Right lobe of liver (tissue), 6 donors: ENCODE measurements around the gene LRMDA. TPM values are rescaled to one million over a fixed set of nuclear protein-coding genes. Genes with fewer than 3 reads are reported as not detected.

Experiments used
- ATAC-seq, 4 donors: fragments of 200-7000 bp; cut with Tn5 transposase; one replicate each; pipeline ENCODE4 v1.9.1; 2020; ENCODE audit warnings: mild to moderate bottlenecking in 4 of 4, moderate library complexity in 4 of 4
- DNase-seq, 3 donors: peaks; one replicate each; pipeline ENCODE4 v3.0.0-alpha.2; 2020
- H3K27ac ChIP-seq, 3 donors: fragments of 200-600 bp; one replicate each; pipeline ENCODE4 v1.8.0; 2022
- H3K27me3 ChIP-seq, 2 donors: fragments of 200-600 bp; one replicate each; pipeline ENCODE4 v1.8.0; 2022
- H3K36me3 ChIP-seq, 4 donors: fragments of 200-600 bp; sonication (generic) in 1 of 4; one replicate each; pipeline versions ENCODE4 v1.5.1 to v1.8.0; 2017 to 2022; ENCODE audit warnings: control low read depth in 1 of 4
- H3K4me1 ChIP-seq, 4 donors: fragments of 200-600 bp; sonication (generic) in 1 of 4; one replicate each; pipeline versions ENCODE4 v1.5.1 to v1.8.0; 2017 to 2022; ENCODE audit warnings: control low read depth in 1 of 4
- H3K4me3 ChIP-seq, 3 donors: fragments of 200-600 bp; one replicate each; pipeline ENCODE4 v1.8.0; 2022
- H3K9me3 ChIP-seq, 4 donors: fragments of 200-600 bp; sonication (generic) in 1 of 4; one replicate each; pipeline versions ENCODE4 v1.5.1 to v1.8.0; 2017 to 2022; ENCODE audit warnings: control low read depth in 1 of 4
- POLR2A ChIP-seq: fragments of 450-650 bp; IDR thresholded peaks from one replicate; pipeline ENCODE4 v1.6.1; 2017; ENCODE audit warnings: antibody characterized with exemption, mild to moderate bottlenecking
- WGBS: methylation state at CpG from one replicate; pipeline ENCODE4 v1.1.6; 2018; ENCODE audit warnings: low coverage, low lambda C conversion rate; ENCODE audit not compliant: insufficient coverage; ENCODE audit errors: missing lambda C conversion rate; 5-methylcytosine and 5-hydroxymethylcytosine counted together
- intact Hi-C, 2 donors: fragments of 100-400 bp; cut with DNase I; formaldehyde crosslinking; loops; one replicate each; pipeline versions ENCODE4 v1.11.2 to v1.14.1; 2022
- total RNA-seq, 6 experiments: library from RNA; depleted of rRNA in 2 of 6; stranded (reverse); fragments of >200 nt in 2 of 6; fragmentation: NEBNext Ultra II Directional in 3 of 6; extraction: Animal tissue kit (Norgen Biotek cat#: 25700) in 3 of 6; gene quantifications; one replicate each; pipeline versions ENCODE4 v1.1.0 to v1.2.4, GENCODE V29; 2016 to 2023
- TF ChIP-seq, protein P1 (sequence below), 4 donors: fragments of 200-600 bp in 3 of 4; fragments of 450-650 bp in 1 of 4; IDR thresholded peaks; one replicate each; pipeline versions ENCODE4 v1.5.1 to v1.8.0; 2016 to 2022; ENCODE audit warnings: antibody characterized with exemption in 4 of 4, mild to moderate bottlenecking in 2 of 4
- donor health status: DM: no; HTN: yes; CAD: no.
- donor health status: DM: no; HTN: no; CAD: no.
- donor health status: DM: no; HTN: no; CAD: no.
- donor health status: DM: no; HTN: yes; CAD: no.
- donor health status: DM: no; HTN: yes; CAD: no.

Gene LRMDA
- total RNA-seq, 6 experiments from 2014 or later, result 9.9 to 19.9 (median 16.3) TPM

DNA sequence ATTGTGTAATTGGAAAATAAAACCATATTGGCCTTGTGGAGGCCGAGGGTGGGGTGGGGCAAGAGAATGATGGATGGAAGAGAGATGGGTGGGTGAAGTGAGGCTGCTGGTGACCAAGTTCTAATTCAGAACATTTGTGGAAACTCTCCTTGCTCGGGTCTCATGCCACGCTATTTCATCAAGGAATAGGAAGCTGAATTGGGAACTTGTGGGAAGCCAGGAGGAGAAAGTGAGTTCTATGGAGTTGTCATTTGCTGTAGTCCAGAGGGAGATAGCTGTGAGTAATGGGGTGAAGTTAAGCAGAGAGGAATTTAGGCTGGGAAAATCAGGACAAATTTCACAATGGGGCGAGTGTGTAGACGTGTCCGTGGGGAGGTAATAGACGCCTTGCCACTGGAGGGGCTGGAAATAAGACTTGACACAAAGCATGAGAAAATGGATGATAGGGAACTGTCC, 339.2 kb downstream of the LRMDA start:
- DNase-seq (no peak), ATAC-seq (no peak)
- WGBS, result 84% methylated on average over 7 of the region's 7 CpGs
- Histone ChIP-seq H3K4me3 (no peak overlapping the region), H3K4me1 (peaks cover 0 to 9% (median 0%) of the 10 kb centered on the region in 4 donors), H3K36me3 (no peaks in the 10 kb centered on the region), H3K27ac (no peak overlapping the region), H3K9me3 (no peaks in the 10 kb centered on the region), H3K27me3 (no peaks in the 10 kb centered on the region)
- TF ChIP-seq POLR2A, result no peak
- TF ChIP-seq, protein P1, sequence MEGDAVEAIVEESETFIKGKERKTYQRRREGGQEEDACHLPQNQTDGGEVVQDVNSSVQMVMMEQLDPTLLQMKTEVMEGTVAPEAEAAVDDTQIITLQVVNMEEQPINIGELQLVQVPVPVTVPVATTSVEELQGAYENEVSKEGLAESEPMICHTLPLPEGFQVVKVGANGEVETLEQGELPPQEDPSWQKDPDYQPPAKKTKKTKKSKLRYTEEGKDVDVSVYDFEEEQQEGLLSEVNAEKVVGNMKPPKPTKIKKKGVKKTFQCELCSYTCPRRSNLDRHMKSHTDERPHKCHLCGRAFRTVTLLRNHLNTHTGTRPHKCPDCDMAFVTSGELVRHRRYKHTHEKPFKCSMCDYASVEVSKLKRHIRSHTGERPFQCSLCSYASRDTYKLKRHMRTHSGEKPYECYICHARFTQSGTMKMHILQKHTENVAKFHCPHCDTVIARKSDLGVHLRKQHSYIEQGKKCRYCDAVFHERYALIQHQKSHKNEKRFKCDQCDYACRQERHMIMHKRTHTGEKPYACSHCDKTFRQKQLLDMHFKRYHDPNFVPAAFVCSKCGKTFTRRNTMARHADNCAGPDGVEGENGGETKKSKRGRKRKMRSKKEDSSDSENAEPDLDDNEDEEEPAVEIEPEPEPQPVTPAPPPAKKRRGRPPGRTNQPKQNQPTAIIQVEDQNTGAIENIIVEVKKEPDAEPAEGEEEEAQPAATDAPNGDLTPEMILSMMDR (IDR thresholded peaks at IDR 0.05), result no peak
- intact Hi-C loops, result no loop called here

DNA sequence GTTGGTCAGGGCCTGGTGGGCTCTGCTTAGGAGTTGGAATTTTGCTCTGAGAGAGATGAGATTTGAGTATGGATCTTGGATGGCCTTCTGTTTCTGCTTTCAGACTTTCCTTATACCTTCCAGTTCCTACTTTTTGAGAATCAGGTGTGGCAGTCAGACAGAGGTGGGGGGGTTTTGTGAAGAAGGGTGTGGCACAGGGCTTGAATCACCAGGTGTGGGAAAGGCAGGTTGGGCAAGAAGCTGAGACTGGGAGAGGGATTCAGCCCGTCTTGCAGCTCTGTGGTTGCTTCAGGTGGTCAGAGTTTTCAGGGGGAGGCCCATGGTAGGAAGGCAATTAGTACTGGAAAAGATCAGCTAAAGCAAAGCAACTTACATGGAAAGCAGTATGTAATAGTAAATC, 340.2 kb downstream of the LRMDA start:
- 42% methylated on average over 1 of the region's 1 CpG for WGBS
- TF ChIP-seq, protein P1 (IDR thresholded peaks at IDR 0.05), result no peak
- TF ChIP-seq POLR2A, result no peak
- no peak for DNase-seq
- Histone ChIP-seq H3K4me1 (peaks cover 0 to 11% (median 0%) of the 10 kb centered on the region in 4 donors), H3K27me3 (no peaks in the 10 kb centered on the region), H3K4me3 (peak overlapping the region in 2 of 3 donors; percentile 45 to 46), H3K9me3 (no peaks in the 10 kb centered on the region), H3K36me3 (no peaks in the 10 kb centered on the region), H3K27ac (peak overlapping the region; percentile 53 to 97 (median 82))
- ATAC-seq, result peak; percentile 20 to 40 (median 24)
- intact Hi-C loops, result no loop called here

DNA sequence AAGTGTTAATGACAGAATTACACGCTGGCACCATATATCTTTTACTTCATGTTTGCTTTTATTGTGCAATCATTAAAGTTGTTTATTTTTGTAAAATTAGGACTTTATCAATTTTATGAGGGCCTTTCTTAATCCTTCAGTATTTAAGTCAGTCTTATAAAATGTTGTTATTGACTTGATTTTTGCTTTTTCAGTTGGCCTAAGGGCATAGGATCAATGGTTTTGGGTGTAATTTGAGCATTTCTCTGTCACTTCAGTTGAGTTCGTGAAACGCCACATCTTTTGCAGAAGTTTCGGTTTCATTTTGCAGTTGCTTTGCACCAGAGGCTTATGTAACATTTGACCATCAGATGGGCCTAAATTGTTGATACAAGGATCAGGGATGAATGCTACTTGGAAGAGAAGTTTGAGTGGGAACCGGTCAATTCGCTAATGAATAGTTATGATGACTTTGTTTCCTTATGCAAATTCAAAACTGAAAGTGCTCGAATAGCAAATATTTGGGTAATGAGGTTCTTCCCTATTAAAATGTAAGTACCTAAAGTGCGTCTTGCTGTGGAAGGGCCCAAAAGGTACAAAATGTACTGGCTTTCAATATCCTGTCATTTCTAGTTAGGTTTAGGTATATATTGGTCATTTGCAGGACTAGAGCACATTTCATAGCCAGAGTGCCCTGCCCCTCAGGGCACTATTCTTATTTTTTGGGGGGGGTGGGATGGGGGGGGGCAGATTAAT, 340.9 kb downstream of the LRMDA start:
- H3K4me3 ChIP-seq, result peak overlapping the region; percentile 15 to 46 (median 45)
- DNase-seq (no peak), ATAC-seq (peak; percentile 70 to 85 (median 76))
- no peaks in the 10 kb centered on the region for H3K9me3 ChIP-seq
- peak overlapping the region; percentile 53 to 97 (median 82) for H3K27ac ChIP-seq
- TF ChIP-seq POLR2A, result no peak
- TF ChIP-seq, protein P1 (IDR thresholded peaks at IDR 0.05), result no peak
- H3K4me1 ChIP-seq, result peaks cover 0 to 18% (median 3%) of the 10 kb centered on the region in 4 donors
- no peaks in the 10 kb centered on the region for H3K27me3 ChIP-seq
- no peaks in the 10 kb centered on the region for H3K36me3 ChIP-seq
- intact Hi-C loops, result no loop called here
- 7% methylated on average over 8 of the region's 8 CpGs for WGBS

DNA sequence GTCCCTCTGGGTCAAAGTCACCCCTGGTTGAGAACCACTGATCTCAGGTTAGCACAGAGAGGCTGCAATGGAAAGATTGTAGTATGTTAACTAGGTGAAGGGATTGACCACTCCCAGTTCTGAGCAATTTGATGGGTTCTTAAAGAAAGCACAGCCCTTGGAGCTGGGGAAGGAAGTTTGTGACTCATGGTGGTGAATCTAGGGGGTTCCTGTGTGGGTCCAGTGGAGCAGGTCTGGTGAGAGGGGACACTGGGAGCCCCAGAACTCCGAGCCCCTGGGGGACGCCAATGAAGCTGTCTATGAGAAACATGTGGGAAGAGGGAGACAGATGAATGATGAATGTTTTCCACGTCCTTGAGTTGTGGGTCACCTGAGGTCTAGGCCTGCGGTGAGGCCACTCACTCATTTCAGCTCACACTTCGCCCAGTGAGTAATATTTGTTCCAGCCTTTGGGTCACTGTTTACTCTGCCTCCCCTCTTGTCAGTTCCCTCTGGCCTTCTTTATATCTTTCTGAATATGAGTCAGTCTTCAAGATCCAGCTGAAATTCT, 341.9 kb downstream of the LRMDA start:
- intact Hi-C loops, result no loop called here
- H3K27ac ChIP-seq, result peak overlapping the region in 1 of 3 donors; percentile 97
- DNase-seq (no peak), ATAC-seq (no peak)
- TF ChIP-seq, protein P1 (IDR thresholded peaks at IDR 0.05), result no peak
- TF ChIP-seq POLR2A, result no peak
- no peaks in the 10 kb centered on the region for H3K27me3 ChIP-seq
- no peak overlapping the region for H3K4me3 ChIP-seq
- no peaks in the 10 kb centered on the region for H3K36me3 ChIP-seq
- no peaks in the 10 kb centered on the region for H3K9me3 ChIP-seq
- no CpG with 5 or more reads among the region's 5 CpGs for WGBS
- peaks cover 0 to 23% (median 4%) of the 10 kb centered on the region in 4 donors for H3K4me1 ChIP-seq
